HEK293 (cell line): Measurements from ENCODE around the gene HARBI1.

Experiments
- SALL2 ChIP-seq: fragments of 450-650 bp; formaldehyde crosslinking; IDR thresholded peaks from 2 replicates; pipeline ENCODE4 v1.5.0; 2017; ENCODE audit warnings: missing biosample characterization, mild to moderate bottlenecking, missing genetic modification characterization, borderline replicate concordance
- ZBTB48 ChIP-seq: fragments of 450-650 bp; formaldehyde crosslinking; IDR thresholded peaks from 2 replicates; pipeline ENCODE4 v1.5.1; 2016; ENCODE audit warnings: missing biosample characterization, missing genetic modification characterization
- ZNF558 ChIP-seq: fragments of 450-650 bp; formaldehyde crosslinking; IDR thresholded peaks from 2 replicates; pipeline ENCODE4 v1.5.1; 2016; ENCODE audit warnings: missing biosample characterization, missing genetic modification characterization
- ZNF624 ChIP-seq: fragments of 450-650 bp; formaldehyde crosslinking; IDR thresholded peaks from 2 replicates; pipeline ENCODE4 v1.5.1; 2017; ENCODE audit warnings: missing biosample characterization, missing genetic modification characterization
- TF ChIP-seq, protein P1 (sequence below): fragments of 450-650 bp; formaldehyde crosslinking; IDR thresholded peaks from 2 replicates; pipeline ENCODE4 v1.5.1; 2016; ENCODE audit warnings: missing biosample characterization, missing genetic modification characterization
- TF ChIP-seq, protein P2 (sequence below): fragments of 450-650 bp; formaldehyde crosslinking; IDR thresholded peaks from 2 replicates; pipeline ENCODE4 v1.5.1; 2016; ENCODE audit warnings: missing biosample characterization, missing genetic modification characterization, low read depth
- TF ChIP-seq, protein P3 (sequence below): fragments of 450-650 bp; formaldehyde crosslinking; IDR thresholded peaks from 2 replicates; pipeline ENCODE4 v1.5.1; 2017; ENCODE audit warnings: missing biosample characterization, mild to moderate bottlenecking, missing genetic modification characterization, moderate library complexity
- TF ChIP-seq, protein P4 (sequence below): fragments of 450-650 bp; formaldehyde crosslinking; IDR thresholded peaks from 2 replicates; pipeline ENCODE4 v1.5.1; 2016; ENCODE audit warnings: missing biosample characterization, missing genetic modification characterization
- TF ChIP-seq, protein P5 (sequence below): fragments of 450-650 bp; formaldehyde crosslinking; IDR thresholded peaks from 2 replicates; pipeline ENCODE4 v1.5.1; 2016; ENCODE audit warnings: missing biosample characterization, missing genetic modification characterization, borderline replicate concordance

DNA sequence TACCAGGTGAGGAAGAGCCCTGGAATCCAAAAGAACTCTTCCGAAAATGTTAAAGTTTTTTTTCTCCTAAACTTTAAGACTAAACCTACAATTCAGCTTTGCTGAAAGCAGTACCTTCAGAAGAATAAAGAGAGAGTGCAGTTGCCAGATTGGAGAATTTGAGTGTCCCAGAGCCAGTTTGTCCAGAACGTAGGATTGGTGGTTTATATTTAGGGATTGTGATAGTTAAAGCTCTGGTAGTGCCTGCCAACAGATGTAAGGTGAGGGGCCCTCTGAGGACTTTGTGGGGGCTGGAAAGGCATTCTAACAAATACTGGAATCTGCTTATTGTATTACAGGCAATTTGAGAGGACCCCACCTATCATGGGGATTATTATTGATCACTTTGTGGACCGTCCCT is 40.2 kb upstream of the HARBI1 start:
- TF ChIP-seq ZNF558 = no peak
- TF ChIP-seq, protein P1, sequence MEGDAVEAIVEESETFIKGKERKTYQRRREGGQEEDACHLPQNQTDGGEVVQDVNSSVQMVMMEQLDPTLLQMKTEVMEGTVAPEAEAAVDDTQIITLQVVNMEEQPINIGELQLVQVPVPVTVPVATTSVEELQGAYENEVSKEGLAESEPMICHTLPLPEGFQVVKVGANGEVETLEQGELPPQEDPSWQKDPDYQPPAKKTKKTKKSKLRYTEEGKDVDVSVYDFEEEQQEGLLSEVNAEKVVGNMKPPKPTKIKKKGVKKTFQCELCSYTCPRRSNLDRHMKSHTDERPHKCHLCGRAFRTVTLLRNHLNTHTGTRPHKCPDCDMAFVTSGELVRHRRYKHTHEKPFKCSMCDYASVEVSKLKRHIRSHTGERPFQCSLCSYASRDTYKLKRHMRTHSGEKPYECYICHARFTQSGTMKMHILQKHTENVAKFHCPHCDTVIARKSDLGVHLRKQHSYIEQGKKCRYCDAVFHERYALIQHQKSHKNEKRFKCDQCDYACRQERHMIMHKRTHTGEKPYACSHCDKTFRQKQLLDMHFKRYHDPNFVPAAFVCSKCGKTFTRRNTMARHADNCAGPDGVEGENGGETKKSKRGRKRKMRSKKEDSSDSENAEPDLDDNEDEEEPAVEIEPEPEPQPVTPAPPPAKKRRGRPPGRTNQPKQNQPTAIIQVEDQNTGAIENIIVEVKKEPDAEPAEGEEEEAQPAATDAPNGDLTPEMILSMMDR (tag by site-specific recombination) = no peak
- no peak for TF ChIP-seq ZNF624 (tag by site-specific recombination)
- no peak for TF ChIP-seq ZBTB48 (tag by site-specific recombination)
- TF ChIP-seq, protein P2, sequence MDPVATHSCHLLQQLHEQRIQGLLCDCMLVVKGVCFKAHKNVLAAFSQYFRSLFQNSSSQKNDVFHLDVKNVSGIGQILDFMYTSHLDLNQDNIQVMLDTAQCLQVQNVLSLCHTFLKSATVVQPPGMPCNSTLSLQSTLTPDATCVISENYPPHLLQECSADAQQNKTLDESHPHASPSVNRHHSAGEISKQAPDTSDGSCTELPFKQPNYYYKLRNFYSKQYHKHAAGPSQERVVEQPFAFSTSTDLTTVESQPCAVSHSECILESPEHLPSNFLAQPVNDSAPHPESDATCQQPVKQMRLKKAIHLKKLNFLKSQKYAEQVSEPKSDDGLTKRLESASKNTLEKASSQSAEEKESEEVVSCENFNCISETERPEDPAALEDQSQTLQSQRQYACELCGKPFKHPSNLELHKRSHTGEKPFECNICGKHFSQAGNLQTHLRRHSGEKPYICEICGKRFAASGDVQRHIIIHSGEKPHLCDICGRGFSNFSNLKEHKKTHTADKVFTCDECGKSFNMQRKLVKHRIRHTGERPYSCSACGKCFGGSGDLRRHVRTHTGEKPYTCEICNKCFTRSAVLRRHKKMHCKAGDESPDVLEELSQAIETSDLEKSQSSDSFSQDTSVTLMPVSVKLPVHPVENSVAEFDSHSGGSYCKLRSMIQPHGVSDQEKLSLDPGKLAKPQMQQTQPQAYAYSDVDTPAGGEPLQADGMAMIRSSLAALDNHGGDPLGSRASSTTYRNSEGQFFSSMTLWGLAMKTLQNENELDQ (tag by site-specific recombination) = no peak
- TF ChIP-seq, protein P3, sequence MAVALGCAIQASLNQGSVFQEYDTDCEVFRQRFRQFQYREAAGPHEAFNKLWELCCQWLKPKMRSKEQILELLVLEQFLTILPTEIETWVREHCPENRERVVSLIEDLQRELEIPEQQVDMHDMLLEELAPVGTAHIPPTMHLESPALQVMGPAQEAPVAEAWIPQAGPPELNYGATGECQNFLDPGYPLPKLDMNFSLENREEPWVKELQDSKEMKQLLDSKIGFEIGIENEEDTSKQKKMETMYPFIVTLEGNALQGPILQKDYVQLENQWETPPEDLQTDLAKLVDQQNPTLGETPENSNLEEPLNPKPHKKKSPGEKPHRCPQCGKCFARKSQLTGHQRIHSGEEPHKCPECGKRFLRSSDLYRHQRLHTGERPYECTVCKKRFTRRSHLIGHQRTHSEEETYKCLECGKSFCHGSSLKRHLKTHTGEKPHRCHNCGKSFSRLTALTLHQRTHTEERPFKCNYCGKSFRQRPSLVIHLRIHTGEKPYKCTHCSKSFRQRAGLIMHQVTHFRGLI (tag by site-specific recombination) = no peak
- no peak for TF ChIP-seq SALL2 (tag by site-specific recombination)
- TF ChIP-seq, protein P4, sequence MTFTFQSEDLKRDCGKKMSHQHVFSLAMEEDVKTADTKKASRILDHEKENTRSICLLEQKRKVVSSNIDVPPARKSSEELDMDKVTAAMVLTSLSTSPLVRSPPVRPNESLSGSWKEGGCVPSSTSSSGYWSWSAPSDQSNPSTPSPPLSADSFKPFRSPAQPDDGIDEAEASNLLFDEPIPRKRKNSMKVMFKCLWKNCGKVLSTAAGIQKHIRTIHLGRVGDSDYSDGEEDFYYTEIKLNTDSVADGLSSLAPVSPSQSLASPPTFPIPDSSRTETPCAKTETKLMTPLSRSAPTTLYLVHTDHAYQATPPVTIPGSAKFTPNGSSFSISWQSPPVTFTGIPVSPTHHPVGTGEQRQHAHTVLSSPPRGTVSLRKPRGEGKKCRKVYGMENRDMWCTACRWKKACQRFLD (tag by site-specific recombination) = no peak
- TF ChIP-seq, protein P5, sequence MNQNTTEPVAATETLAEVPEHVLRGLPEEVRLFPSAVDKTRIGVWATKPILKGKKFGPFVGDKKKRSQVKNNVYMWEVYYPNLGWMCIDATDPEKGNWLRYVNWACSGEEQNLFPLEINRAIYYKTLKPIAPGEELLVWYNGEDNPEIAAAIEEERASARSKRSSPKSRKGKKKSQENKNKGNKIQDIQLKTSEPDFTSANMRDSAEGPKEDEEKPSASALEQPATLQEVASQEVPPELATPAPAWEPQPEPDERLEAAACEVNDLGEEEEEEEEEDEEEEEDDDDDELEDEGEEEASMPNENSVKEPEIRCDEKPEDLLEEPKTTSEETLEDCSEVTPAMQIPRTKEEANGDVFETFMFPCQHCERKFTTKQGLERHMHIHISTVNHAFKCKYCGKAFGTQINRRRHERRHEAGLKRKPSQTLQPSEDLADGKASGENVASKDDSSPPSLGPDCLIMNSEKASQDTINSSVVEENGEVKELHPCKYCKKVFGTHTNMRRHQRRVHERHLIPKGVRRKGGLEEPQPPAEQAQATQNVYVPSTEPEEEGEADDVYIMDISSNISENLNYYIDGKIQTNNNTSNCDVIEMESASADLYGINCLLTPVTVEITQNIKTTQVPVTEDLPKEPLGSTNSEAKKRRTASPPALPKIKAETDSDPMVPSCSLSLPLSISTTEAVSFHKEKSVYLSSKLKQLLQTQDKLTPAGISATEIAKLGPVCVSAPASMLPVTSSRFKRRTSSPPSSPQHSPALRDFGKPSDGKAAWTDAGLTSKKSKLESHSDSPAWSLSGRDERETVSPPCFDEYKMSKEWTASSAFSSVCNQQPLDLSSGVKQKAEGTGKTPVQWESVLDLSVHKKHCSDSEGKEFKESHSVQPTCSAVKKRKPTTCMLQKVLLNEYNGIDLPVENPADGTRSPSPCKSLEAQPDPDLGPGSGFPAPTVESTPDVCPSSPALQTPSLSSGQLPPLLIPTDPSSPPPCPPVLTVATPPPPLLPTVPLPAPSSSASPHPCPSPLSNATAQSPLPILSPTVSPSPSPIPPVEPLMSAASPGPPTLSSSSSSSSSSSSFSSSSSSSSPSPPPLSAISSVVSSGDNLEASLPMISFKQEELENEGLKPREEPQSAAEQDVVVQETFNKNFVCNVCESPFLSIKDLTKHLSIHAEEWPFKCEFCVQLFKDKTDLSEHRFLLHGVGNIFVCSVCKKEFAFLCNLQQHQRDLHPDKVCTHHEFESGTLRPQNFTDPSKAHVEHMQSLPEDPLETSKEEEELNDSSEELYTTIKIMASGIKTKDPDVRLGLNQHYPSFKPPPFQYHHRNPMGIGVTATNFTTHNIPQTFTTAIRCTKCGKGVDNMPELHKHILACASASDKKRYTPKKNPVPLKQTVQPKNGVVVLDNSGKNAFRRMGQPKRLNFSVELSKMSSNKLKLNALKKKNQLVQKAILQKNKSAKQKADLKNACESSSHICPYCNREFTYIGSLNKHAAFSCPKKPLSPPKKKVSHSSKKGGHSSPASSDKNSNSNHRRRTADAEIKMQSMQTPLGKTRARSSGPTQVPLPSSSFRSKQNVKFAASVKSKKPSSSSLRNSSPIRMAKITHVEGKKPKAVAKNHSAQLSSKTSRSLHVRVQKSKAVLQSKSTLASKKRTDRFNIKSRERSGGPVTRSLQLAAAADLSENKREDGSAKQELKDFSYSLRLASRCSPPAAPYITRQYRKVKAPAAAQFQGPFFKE (tag by site-specific recombination) = no peak
